H7 (cell line): ENCODE measurements around the gene C1QC. TPM values are rescaled to one million over a fixed set of nuclear protein-coding genes. Genes with fewer than 3 reads are reported as not detected.

Experiments used
- DNase-seq: peaks from one replicate; pipeline ENCODE4 v3.0.0; 2012
- H3K27me3 ChIP-seq: 2 replicates; pipeline ENCODE4 v1.6.0; 2011; ENCODE audit warnings: mild to moderate bottlenecking, low read length; ENCODE audit not compliant: control insufficient read depth, insufficient read depth
- H3K36me3 ChIP-seq: replicated peaks from 2 replicates; pipeline ENCODE4 v1.5.1; 2011; ENCODE audit warnings: low read length; ENCODE audit not compliant: control insufficient read depth, insufficient read depth
- H3K4me3 ChIP-seq: 2 replicates; pipeline ENCODE4 v1.5.1; 2011; ENCODE audit warnings: low read depth, mild to moderate bottlenecking, control low read depth, low read length, moderate library complexity; ENCODE audit not compliant: insufficient read depth
- total RNA-seq: library from RNA; depleted of rRNA; stranded (reverse); fragments of >200 nt; shearing (Covaris generic); gene quantifications from 2 replicates; pipeline ENCODE4 v1.2.3, GENCODE V29; 2014; rRNA removed

The C1QC gene
- not detected in 2 replicates for total RNA-seq

DNA sequence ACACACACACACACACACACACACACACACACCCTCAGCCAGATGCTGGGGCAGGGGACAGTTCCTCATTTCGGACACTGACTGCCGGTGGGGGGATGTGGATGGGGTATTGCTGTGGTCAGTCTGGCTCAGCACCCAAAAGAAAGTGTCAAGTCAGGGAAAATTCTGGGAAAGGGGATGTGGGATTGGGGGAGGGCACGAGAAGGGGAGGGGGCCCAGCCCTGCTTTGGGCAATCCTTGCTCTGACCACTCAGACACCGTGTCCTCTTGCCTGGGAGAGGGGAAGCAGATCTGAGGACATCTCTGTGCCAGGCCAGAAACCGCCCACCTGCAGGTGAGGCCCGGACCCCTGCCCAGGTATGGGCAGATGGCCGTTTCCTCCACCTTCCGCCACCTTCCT is at the start of gene C1QC:
C1QC (plus strand) TSS at position 253 of the 400 bp plus-strand sequence. CDS start 391 bp downstream, outside the sequence.
- H3K36me3 ChIP-seq = no peaks in the 10 kb centered on the region
- DNase-seq = no peak
- no peaks in the 10 kb centered on the region for H3K27me3 ChIP-seq
- no peak within 1 kb of the TSS for H3K4me3 ChIP-seq

DNA sequence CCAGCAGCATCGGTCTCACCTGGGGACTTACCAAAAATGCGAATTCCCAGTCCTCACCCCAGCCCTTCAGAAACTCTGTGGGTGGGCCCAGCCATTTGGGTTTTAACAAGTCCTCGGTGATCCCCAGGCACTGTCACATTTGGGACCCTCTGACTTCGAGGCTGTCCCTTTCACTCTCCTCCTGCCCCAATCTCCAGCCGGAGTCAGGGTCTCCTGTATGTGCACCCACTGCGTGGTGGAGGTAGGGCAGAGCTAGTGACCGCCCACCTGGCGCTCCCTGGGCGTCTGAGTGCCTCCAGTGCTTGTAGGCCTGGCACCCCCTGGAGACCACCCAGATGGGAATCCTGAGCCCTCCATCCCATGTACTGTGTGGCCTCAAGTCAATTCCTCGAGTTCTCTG is 49.0 kb upstream of the C1QC start:
- no peaks in the 10 kb centered on the region for H3K27me3 ChIP-seq
- H3K4me3 ChIP-seq = no peak overlapping the region
- H3K36me3 ChIP-seq = no peaks in the 10 kb centered on the region
- DNase-seq = no peak

DNA sequence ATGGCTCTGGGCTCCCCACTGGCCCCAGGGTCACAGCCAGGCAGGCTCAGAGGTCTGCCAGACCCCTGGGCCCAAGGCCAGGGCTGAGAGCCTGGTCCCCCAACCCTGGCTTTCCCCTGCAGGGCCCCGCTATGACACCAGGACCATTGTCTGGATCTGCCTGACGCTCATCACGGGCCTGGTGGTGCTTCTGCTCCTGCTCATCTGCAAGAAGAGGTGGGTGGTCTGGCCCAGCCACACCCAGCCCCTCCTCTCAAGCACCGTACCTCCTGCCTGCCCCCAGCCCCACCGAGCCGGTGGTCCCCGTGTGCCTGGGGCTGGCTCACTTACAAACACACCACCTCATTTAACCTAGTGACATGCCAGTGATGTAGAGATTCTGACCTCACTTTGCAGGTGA is 48.3 kb upstream of the C1QC start:
- no peaks in the 10 kb centered on the region for H3K36me3 ChIP-seq
- H3K4me3 ChIP-seq = no peak overlapping the region
- peaks cover under 1% of the 10 kb centered on the region; the same call in 1 of the 2 replicates for H3K27me3 ChIP-seq
- no peak for DNase-seq

DNA sequence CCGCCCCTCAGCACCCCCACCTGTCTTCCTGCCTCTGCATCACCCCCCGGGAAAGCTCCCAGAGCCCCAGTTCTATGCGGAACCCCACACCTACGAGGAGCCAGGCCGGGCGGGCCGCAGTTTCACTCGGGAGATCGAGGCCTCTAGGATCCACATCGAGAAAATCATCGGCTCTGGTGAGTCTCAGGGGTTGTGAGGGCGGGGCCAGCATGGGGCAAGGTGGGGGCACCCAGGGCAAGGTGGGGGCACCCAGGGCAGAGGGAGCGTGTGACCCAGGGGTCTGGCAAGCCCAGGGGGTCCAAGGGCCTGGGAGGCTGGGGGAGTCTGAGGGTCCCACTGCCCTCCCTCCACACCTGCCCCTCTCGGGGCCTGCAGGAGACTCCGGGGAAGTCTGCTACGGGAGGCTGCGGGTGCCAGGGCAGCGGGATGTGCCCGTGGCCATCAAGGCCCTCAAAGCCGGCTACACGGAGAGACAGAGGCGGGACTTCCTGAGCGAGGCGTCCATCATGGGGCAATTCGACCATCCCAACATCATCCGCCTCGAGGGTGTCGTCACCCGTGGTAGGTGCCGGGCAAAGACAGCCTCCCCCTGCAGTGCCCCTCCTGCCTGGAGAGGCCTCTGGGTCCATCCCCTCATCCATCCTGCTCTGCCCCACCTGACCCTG is 46.0 kb upstream of the C1QC start:
- Histone ChIP-seq H3K4me3 (no peak overlapping the region), H3K27me3 (peaks cover 2% of the 10 kb centered on the region; the same call in 1 of the 2 replicates), H3K36me3 (no peaks in the 10 kb centered on the region)
- no peak for DNase-seq

DNA sequence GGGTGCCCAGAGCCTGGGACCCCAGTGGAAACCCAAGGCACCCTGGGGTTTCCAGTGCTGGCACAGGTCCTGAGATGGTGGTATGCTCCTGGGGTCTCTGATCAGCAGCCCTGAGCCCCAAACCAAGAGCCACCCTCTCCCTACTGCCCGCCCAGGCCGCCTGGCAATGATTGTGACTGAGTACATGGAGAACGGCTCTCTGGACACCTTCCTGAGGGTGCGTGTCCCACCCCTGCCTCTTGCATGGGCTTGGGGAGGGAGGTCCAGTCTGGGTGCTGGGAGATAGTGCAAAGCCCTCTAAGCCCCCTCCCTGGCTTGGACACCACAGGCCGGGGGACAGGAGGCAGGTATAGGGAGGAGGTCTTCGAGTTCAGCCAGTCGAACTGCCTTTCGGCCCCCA is 45.4 kb upstream of the C1QC start:
- Histone ChIP-seq H3K27me3 (peaks cover 2% of the 10 kb centered on the region; the same call in 1 of the 2 replicates), H3K4me3 (no peak overlapping the region), H3K36me3 (no peaks in the 10 kb centered on the region)
- no peak for DNase-seq

DNA sequence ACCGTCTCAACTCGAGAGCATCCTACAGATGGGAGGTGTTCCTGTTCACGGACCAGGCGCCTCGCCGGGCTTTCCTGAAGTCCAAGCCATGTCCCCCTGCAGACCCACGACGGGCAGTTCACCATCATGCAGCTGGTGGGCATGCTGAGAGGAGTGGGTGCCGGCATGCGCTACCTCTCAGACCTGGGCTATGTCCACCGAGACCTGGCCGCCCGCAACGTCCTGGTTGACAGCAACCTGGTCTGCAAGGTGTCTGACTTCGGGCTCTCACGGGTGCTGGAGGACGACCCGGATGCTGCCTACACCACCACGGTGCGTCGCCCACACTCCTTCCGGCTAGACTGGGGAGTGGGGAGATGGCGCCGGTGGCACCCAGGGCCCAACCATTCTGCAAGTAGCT is 44.7 kb upstream of the C1QC start:
- Histone ChIP-seq H3K27me3 (peaks cover 2% of the 10 kb centered on the region; the same call in 1 of the 2 replicates), H3K36me3 (no peaks in the 10 kb centered on the region), H3K4me3 (no peak overlapping the region)
- DNase-seq = no peak

DNA sequence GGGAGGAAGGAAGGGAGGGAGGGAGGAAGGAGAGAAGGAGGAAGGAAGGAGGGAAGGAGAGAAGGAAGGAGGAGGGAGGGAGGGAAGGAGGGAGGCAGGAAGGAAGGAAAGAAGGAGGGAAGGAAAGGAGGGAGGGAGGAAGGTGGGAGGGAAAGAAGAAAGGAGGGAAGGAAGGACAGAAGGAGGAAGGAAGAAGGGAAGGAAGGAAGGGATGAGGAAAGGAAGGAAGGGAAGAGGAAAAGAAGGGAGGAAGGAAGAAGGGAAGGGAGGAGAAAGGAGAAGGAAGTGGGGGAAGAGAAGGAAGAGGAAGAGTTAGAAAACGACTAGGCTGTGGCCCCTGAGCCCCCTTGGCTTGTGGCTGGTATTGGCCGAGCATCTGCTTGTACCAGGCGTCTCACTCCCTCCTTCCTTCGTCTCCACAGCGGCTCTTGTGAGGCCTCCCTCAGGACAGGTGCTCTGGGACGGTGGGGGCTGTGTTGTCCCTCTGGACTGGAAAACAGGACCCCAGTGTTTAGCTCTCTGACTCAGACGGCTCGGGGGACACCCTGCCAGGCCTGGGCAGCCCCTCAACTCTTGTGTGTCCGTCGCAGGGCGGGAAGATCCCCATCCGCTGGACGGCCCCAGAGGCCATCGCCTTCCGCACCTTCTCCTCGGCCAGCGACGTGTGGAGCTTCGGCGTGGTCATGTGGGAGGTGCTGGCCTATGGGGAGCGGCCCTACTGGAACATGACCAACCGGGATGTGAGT is 43.2 kb upstream of the C1QC start:
- no peak overlapping the region for H3K4me3 ChIP-seq
- no peaks in the 10 kb centered on the region for H3K36me3 ChIP-seq
- peak; percentile 84 for DNase-seq
- peaks cover 2% of the 10 kb centered on the region for H3K27me3 ChIP-seq

DNA sequence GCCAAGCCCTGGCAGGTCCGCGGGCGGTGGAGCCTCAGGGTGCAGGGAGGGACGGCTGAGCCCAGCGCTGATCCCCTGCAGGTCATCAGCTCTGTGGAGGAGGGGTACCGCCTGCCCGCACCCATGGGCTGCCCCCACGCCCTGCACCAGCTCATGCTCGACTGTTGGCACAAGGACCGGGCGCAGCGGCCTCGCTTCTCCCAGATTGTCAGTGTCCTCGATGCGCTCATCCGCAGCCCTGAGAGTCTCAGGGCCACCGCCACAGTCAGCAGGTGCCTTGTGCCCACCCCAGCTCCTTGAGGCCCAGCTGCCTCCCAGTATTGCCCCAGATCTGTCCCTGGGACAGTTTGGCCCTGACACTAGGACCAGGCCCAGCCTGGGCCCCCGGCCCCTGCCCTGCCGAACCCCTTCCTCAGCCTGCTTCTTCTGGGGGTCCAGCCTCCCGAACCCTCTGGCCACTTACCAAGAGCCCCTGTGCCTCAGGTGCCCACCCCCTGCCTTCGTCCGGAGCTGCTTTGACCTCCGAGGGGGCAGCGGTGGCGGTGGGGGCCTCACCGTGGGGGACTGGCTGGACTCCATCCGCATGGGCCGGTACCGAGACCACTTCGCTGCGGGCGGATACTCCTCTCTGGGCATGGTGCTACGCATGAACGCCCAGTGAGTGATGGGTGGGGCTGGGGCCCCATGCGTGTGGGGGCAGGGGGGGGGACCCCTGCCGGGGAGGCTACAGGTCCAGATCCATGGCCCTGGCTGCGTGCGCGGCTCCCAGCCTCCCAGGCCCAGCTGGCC is 42.4 kb upstream of the C1QC start:
- no peak for DNase-seq
- no peaks in the 10 kb centered on the region for H3K36me3 ChIP-seq
- H3K27me3 ChIP-seq = peaks cover 2% of the 10 kb centered on the region
- no peak overlapping the region for H3K4me3 ChIP-seq

DNA sequence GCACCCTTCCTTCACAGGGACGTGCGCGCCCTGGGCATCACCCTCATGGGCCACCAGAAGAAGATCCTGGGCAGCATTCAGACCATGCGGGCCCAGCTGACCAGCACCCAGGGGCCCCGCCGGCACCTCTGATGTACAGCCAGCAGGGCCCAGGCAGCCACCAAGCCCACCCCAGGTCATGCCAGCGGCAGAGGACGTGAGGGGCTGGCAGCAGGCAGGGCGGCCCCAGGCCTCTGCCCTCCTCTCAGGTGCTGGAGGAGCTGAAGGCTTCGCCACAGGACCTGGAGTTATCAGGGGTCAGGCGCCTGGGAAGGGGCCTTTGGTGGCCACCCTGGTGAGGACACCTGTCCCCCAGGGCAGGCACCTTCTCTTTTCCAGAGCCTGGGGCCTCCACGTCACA is 41.8 kb upstream of the C1QC start:
- H3K4me3 ChIP-seq = no peak overlapping the region
- no peak for DNase-seq
- H3K27me3 ChIP-seq = peaks cover 2% of the 10 kb centered on the region

DNA sequence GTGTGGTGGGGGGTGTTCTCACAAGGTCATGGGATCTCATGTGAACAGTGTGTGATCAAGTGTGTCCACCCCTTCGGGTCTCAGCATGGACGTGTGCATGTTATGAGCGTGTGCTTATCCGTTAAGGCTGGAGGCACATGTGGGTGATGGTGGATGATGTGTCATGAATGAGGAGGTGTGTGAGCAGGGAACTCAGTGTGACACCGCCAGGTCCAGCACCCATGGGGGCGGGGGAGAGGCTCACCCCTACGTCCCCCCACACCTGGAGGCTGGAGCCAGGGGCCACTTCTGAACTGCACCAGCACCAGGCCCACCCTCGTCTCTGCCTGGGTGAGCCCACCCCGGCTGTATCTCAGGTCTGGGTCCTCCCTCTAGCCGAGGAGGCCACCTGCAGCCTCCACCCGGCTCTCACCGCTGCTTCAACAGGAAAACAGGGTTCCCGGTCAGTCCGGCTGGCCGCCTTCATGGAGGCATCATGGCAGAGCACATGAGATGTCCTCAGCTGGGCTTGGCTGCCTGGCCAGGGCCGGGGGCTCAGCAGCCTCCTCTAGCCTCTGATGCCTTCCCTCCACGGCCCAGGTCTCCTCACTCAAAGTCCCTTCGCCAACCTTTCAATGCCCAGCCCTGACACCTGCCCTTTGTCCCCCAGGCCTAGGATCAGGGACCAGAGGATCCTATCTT is 41.2 kb upstream of the C1QC start:
- Histone ChIP-seq H3K4me3 (no peak overlapping the region), H3K27me3 (peaks cover 2% of the 10 kb centered on the region), H3K36me3 (no peaks in the 10 kb centered on the region)
- DNase-seq = no peak

More for the DNA sequence above, 41.8 kb upstream of the C1QC start:
- no peaks in the 10 kb centered on the region for H3K36me3 ChIP-seq

DNA sequence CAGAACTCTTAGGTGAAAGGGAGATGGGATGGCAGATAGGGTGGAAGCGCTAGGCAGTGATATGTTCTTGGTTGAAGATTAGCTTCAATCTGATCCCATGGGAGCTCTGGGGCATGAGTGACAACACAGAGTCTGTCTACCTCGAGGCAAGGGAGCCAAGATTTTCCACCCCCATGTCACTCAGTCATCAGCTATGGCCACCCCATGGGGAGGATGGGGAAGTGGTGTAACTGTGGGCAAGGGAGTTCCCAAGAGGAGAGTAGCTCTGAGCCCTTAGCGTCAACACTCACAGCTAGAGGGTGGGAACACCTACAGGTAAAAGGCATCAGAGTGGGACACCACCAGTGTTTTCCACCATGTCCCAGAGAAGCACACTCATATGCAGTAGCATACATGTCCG is 37.3 kb upstream of the C1QC start:
- no peak for DNase-seq
- Histone ChIP-seq H3K36me3 (no peaks in the 10 kb centered on the region), H3K4me3 (no peak overlapping the region), H3K27me3 (no peaks in the 10 kb centered on the region; the same call in 1 of the 2 replicates)

DNA sequence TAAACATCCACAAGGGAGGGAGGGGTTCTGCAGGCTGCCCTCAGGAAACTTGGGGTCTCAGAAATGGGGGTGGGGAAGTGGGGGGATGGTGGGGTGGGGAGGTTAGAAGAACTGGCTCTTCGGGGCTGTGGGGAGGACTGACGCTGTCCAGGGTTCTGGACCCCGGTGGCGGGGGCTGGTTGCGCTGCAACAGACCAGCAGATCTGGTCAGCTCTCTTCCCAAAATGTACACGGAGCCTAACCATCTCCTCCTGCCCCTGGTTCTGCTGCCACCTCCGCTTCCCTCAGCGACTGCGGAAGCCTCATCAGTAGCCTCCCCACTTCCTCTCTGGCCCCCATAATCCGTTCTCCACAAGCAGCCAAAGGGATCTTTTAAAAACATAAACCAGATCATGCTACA is 36.3 kb upstream of the C1QC start:
- peak; percentile 85 for DNase-seq
- no peaks in the 10 kb centered on the region for H3K36me3 ChIP-seq

DNA sequence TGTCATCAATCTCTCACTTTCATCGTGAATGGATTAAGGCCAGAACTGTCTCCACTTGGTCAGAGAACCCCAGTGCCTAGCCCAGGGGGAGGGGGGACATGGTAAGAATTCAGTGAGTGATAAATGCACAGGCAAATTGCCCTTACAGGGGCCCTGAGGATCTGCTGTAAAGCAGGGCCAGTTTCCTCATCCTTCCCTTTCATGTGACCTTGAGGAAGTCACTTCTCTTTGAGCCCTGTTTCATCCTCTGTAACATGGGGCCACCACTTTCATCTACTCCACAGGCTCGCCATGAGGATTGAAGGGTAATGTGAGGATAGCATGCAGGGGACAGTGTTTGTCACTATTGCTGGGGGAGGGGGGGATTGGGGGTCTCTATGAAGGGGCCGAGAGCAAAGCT is 35.1 kb upstream of the C1QC start:
- Histone ChIP-seq H3K36me3 (no peaks in the 10 kb centered on the region), H3K27me3 (no peaks in the 10 kb centered on the region; the same call in 1 of the 2 replicates), H3K4me3 (no peak overlapping the region)
- DNase-seq = no peak

More for the DNA sequence above, 36.3 kb upstream of the C1QC start:
- no peaks in the 10 kb centered on the region; the same call in 1 of the 2 replicates for H3K27me3 ChIP-seq
- no peak overlapping the region for H3K4me3 ChIP-seq

DNA sequence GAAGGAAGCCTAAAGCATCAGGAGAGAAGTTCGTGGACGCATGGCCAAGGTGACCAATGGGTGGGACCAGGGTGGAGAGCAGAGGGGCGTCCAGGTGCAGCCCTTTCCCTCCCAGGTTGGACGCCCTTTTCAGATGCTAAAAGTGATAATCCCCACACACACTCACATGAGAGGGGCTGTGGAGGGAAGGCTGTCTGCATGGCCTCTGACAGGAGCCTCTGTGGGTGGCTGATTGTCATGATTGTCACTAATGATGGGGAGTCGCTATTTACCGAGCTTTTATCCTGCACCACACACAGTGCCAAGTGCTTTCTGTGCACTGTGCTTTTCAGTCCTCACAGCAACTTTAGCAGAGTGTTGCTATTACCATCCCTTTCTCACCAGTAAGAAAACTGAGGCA is 34.1 kb upstream of the C1QC start:
- no peaks in the 10 kb centered on the region; the same call in 1 of the 2 replicates for H3K27me3 ChIP-seq
- no peak overlapping the region for H3K4me3 ChIP-seq
- DNase-seq = no peak
- H3K36me3 ChIP-seq = no peaks in the 10 kb centered on the region
